T-helper 17 cell (primary cell): Measurements from ENCODE around the gene CDCA7. TPM values are rescaled to one million over a fixed set of nuclear protein-coding genes. Genes with fewer than 3 reads are reported as not detected.

Source experiments
- ATAC-seq: fragments of 150-1000 bp; cut with Tn5 transposase; 2 replicates; pipeline ENCODE4 v1.10.0; 2021; ENCODE audit warnings: mild to moderate bottlenecking, moderate library complexity
- DNase-seq, 3 donors: peaks; one replicate each; pipeline versions ENCODE4 v3.0.0 to v3.0.0-alpha.2; 2020 to 2021
- H3K9me3 ChIP-seq: one replicate; pipeline ENCODE4 v1.7.0; 2013; ENCODE audit warnings: low read length, mild to moderate bottlenecking; ENCODE audit not compliant: control insufficient read depth, poor library complexity, severe bottlenecking
- H3K27ac Mint-ChIP-seq: one replicate; pipeline ENCODE4 v1.8.0; 2022; ENCODE audit warnings: mild to moderate bottlenecking, moderate library complexity, mixed read lengths
- H3K27me3 Mint-ChIP-seq: one replicate; pipeline ENCODE4 v1.8.0; 2022; ENCODE audit warnings: mixed read lengths
- H3K36me3 Mint-ChIP-seq: one replicate; pipeline ENCODE4 v1.8.0; 2022; ENCODE audit warnings: low read depth, mixed read lengths
- H3K4me1 Mint-ChIP-seq: one replicate; pipeline ENCODE4 v1.8.0; 2022; ENCODE audit warnings: mild to moderate bottlenecking, mixed read lengths
- H3K4me3 Mint-ChIP-seq: one replicate; pipeline ENCODE4 v1.8.0; 2022; ENCODE audit warnings: mild to moderate bottlenecking, moderate library complexity, mixed read lengths
- total RNA-seq, 4 donors: library from RNA in 2 of 4; stranded (reverse) in 2 of 4; gene quantifications; one replicate each; pipeline ENCODE4 v1.2.3 and lab custom pipeline; 2022 to 2026

CDCA7 gene
- total RNA-seq, 2 donors from 2014 or later: 3.1 to 10.0 TPM

DNA sequence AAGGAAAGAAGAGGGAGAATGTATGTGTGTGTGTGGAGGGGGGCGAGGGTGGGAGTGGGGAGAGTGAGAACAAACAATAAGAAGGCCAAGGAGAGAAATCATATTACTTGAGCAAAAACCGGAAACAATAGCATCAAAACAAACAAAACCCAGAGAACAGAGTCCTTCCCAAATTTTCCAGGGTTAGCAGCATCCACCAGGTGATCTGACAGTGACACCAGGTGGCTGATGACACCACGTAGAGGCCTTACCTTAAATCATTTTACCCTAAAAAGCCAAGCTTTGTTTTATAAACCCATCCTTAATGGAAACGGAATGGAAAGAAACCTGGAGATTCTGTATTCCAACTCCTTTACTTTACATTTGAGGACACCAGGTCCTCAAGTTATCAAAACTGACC is 42.9 kb downstream of the CDCA7 start:
- no peaks in the 10 kb centered on the region for H3K9me3 ChIP-seq
- Mint-ChIP-seq H3K4me3 (no peak overlapping the region), H3K27ac (no peak overlapping the region), H3K36me3 (peaks cover 4% of the 10 kb centered on the region), H3K27me3 (peaks cover 85% of the 10 kb centered on the region), H3K4me1 (peaks cover 6% of the 10 kb centered on the region)
- DNase-seq (no peak), ATAC-seq (no peak)

DNA sequence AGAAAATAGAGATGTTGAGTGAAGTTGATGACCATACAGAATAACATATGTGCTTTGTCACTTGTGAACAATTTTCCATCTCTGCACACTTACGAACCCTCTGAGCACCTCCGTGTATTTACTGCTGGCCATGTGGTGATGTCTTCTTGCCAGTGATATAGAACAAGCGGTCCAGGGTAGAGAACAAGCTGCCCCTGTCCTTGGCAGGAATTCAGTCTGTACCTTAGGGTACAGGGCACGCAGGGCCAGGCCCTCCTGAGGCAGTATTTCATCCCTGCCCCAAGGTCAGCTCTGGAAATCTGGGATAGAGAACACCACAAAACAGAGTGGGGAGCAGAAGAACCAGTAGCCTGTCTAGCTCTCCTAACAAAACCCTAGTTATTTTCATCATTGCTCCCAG is 44.6 kb downstream of the CDCA7 start:
- no peak overlapping the region for H3K4me3 Mint-ChIP-seq
- ATAC-seq (no peak), DNase-seq (no peak)
- H3K27ac Mint-ChIP-seq: no peak overlapping the region
- H3K9me3 ChIP-seq: no peaks in the 10 kb centered on the region
- peaks cover 92% of the 10 kb centered on the region for H3K27me3 Mint-ChIP-seq
- H3K36me3 Mint-ChIP-seq: peaks cover 4% of the 10 kb centered on the region
- peaks cover 7% of the 10 kb centered on the region for H3K4me1 Mint-ChIP-seq

DNA sequence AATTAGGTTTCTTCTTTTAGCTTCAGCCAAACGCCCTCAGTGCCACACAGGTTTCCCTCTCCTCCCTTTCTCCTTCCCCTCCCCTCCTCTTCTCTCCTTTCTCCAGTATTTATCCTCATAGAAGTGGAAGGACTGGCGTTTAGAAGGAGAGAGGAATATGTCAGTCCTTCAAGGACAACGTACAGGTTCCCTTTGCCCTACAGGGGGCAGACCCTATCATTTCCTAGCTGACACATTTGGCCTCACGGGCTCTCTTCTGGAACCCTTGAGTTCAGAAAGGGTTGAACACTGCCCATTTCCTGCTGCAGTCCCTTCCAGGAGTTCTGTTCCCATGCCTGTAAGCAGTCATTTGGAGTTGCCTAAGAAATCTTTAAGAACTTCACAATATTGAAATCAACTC is 46.1 kb downstream of the CDCA7 start:
- DNase-seq (no peak), ATAC-seq (no peak)
- Mint-ChIP-seq H3K4me1 (peaks cover 7% of the 10 kb centered on the region), H3K36me3 (peaks cover 4% of the 10 kb centered on the region), H3K27ac (no peak overlapping the region), H3K4me3 (no peak overlapping the region), H3K27me3 (peaks cover 92% of the 10 kb centered on the region)
- H3K9me3 ChIP-seq: no peaks in the 10 kb centered on the region

DNA sequence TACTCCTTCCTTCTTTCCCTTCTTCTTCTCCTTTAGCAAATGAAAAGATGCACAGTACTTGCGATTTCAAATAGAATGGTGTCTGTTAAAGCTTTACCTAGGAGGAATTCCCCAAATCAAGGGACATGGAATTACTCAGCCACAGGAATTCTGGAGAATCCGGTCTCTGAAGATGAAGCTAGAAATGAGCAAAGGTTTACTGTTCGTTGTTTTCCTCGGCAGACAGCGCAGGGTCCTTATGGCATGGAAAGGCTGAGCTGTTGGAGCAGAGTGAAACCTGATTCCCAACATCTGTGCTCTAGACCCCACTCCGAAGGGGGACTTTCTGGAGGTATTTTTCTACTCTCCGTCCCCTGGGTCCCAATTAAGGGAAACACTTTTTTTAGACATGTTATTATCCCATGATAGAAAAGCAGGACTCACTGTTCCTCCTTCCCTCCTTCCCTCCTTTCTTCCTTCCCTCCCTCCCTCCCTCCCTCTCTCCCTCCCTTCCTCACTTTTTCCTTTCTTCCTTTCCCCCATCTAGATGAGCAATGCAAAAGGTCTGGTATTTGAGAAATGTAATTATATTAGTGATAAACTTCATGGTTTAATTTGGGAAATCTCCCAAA is 47.1 kb downstream of the CDCA7 start:
- Mint-ChIP-seq H3K36me3 (peaks cover 4% of the 10 kb centered on the region), H3K4me1 (peaks cover 7% of the 10 kb centered on the region), H3K4me3 (no peak overlapping the region), H3K27ac (no peak overlapping the region), H3K27me3 (peaks cover 88% of the 10 kb centered on the region)
- no peaks in the 10 kb centered on the region for H3K9me3 ChIP-seq
- ATAC-seq: no peak
- no peak for DNase-seq

DNA sequence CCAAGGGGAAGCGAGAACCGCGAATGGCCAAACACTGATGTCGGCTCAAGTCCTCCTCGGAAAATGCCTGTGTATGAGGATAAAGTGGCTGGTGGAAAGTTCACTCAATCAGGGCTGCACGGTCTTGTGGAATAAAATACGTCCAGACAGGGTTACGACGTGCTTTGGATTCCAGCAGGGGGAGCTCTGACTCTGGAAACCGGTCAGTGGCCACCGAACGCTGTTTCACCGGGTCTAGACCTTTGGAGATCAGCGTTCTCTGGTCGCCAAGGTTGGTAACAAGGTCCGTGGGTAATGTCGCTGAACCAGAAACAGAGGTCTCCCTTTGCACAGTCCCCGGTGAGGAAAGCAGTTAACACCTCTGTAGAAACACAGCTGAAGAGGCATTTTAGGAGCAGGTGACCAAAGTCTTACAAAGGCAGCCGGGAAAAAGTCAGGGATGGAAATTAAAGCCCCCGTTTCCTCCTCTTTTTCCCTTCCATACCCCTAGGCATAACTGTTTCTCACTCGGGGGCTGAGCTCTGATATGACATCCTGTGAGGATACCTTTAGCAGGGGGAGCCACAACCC is 47.8 kb downstream of the CDCA7 start:
- no peak overlapping the region for H3K4me3 Mint-ChIP-seq
- peak; percentile 84 for ATAC-seq

DNA sequence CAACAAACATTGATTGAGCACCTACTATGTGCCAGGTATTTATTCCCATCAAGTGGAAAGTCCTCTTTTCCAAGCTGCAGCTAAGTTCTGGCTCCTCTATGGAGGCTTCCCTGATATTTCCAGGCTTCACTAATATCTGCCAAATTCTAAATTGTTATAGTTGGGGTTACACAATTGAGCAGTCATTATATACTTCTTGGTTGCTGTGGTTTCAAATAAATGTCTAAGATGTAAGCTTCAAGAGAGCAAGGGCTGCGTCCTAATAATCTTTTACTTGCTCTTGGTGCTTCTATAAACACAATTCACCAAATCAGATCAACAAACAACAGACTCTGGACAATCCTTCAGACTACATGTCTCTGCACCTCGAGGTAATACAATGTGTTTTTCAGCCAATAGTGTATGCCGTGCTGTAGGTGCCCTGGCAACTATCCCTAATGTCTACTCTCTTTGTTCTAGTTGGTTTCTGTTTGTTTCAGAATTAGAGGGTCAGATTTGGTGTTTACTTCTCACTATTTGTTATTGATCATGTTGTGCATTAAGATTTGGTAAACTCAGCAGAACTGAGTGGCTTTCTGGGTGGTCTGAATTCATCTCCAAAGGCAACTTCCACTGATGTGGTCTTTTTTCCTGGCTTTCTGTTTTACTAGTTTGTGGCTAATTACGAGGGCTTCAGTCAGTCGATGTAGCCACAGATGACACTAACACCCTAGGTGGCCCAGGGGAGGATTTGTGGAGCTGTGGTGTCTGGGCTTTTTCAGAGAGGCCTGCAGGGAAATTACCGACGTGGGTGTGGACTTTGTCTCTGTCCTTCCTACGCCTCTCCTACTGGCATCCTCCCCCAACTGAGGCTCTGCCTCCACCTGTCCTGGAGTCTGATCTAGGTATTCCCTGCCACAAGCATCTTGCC is 50.4 kb downstream of the CDCA7 start:
- Mint-ChIP-seq H3K27ac (no peak overlapping the region), H3K4me1 (peaks cover 7% of the 10 kb centered on the region), H3K36me3 (no peaks in the 10 kb centered on the region), H3K27me3 (peaks cover 84% of the 10 kb centered on the region), H3K4me3 (no peak overlapping the region)
- H3K9me3 ChIP-seq: no peaks in the 10 kb centered on the region
- ATAC-seq (no peak), DNase-seq (no peak)

More for the DNA sequence above, 47.8 kb downstream of the CDCA7 start:
- no peaks in the 10 kb centered on the region for H3K9me3 ChIP-seq
- Mint-ChIP-seq H3K27me3 (peaks cover 88% of the 10 kb centered on the region), H3K27ac (no peak overlapping the region), H3K4me1 (peaks cover 7% of the 10 kb centered on the region), H3K36me3 (no peaks in the 10 kb centered on the region)
- DNase-seq: peak; percentile 35 to 61 (median 38)

DNA sequence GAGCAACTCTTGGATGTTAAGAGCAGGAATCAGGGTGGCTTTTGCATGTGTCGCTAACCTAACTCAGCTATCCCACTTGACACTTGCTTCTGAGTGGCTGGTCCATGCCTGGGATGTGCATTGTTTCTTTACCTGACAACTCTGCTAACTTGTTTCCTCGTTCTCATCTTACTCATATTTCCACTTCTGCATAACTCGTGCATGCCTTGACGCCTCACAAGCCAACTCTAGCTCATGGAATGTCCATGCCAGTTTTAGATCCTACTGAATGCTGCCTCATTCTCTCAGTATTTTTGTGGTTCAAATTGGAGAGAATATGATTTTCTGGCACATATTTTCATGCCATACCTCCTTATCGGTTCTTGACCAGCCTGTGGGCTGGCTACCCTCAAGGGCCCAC is 52.5 kb downstream of the CDCA7 start:
- DNase-seq: no peak
- peaks cover 73% of the 10 kb centered on the region for H3K27me3 Mint-ChIP-seq
- H3K4me3 Mint-ChIP-seq: no peak overlapping the region
- peaks cover 4% of the 10 kb centered on the region for H3K4me1 Mint-ChIP-seq
- no peaks in the 10 kb centered on the region for H3K36me3 Mint-ChIP-seq
- H3K27ac Mint-ChIP-seq: no peak overlapping the region
- no peaks in the 10 kb centered on the region for H3K9me3 ChIP-seq
- no peak for ATAC-seq

DNA sequence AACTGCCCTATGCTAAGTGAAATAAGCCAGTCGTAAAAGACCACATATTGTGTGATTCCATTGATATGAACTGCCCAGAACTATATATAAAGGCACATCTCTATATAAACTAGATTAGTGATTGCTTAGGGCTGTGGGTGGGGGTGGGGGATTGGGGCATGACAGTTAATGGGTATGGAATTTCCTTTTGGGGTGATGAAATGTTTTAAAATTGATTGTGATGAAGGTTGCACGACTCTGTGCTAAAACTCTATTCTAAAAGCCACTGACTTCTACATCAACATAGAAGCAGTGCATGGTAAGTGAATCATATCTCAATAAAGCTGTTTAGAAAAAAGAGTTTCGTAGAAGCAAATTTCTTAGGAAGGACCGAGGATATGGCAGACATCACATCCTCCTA is 53.0 kb downstream of the CDCA7 start:
- no peaks in the 10 kb centered on the region for H3K9me3 ChIP-seq
- Mint-ChIP-seq H3K27me3 (peaks cover 70% of the 10 kb centered on the region), H3K27ac (no peak overlapping the region), H3K4me1 (no peaks in the 10 kb centered on the region), H3K4me3 (no peak overlapping the region), H3K36me3 (no peaks in the 10 kb centered on the region)
- DNase-seq (no peak), ATAC-seq (no peak)

DNA sequence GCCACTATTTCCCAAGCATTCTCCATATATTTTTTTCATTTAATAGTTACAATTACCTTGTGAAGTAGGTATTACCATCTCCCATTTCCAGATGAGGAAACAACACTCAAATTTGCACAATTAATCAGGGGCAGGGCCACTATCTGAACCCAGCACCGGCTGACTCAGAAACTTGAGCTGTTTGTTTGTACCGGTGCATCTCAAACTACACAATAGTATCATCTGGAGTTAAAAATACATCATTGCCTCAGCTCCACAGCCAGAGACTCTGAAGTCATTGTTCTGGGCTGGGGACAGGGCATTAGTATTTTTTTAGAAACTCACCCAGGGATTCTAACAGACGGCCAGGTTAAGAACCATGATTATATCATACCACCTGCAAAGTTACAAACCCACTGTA is 55.9 kb downstream of the CDCA7 start:
- H3K27me3 Mint-ChIP-seq: peaks cover 55% of the 10 kb centered on the region
- no peak for ATAC-seq
- H3K27ac Mint-ChIP-seq: no peak overlapping the region
- H3K4me3 Mint-ChIP-seq: no peak overlapping the region
- peaks cover 5% of the 10 kb centered on the region for H3K36me3 Mint-ChIP-seq
- H3K9me3 ChIP-seq: no peaks in the 10 kb centered on the region
- DNase-seq: no peak
- H3K4me1 Mint-ChIP-seq: peaks cover 2% of the 10 kb centered on the region

DNA sequence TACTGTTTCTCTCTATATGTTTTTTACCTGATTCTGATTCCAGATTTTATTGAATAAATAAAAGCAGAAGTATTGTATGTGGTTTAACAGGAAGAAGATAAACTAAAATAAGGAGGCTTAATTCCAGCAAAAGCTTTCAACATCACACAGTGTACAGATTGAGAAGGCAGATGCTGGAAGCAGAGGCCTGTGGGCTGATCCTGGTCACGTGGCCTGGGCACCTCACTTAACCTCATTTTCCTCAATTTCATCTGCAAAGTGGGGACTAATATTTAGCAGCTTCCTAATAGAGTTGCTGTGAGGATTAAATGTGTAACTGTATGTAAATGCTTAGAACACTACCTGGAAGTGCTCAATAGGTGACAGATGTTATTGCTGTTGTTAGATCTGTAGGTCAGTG is 58.0 kb downstream of the CDCA7 start:
- DNase-seq (no peak), ATAC-seq (no peak)
- Mint-ChIP-seq H3K4me3 (no peak overlapping the region), H3K27ac (no peak overlapping the region), H3K4me1 (peaks cover 2% of the 10 kb centered on the region), H3K36me3 (peaks cover 5% of the 10 kb centered on the region), H3K27me3 (peaks cover 50% of the 10 kb centered on the region)
- no peaks in the 10 kb centered on the region for H3K9me3 ChIP-seq

DNA sequence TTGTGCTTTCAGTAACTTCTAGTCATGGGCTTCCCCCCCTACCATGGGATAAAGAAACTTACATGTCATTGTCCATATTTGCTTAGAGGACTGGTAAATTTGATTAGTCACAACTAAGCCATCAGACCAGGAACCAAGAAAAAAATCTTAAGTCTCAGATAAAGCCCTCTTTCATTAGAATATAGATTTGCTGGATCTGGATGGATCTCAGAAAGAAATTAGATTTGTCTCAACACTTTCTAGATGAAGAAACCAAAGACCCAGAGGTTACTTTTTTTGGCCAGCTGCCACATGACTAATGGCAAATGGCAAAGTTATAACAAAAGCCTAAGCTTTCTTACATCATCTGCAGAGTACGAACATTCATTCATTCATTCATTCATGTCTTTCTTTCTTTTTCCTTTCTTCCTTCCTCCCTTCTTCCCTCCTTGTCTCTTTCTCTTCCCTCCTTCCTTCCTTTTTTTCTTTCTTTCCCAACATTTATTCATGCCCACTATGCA is 60.2 kb downstream of the CDCA7 start:
- Mint-ChIP-seq H3K36me3 (peaks cover 5% of the 10 kb centered on the region), H3K4me1 (peaks cover 2% of the 10 kb centered on the region)

DNA sequence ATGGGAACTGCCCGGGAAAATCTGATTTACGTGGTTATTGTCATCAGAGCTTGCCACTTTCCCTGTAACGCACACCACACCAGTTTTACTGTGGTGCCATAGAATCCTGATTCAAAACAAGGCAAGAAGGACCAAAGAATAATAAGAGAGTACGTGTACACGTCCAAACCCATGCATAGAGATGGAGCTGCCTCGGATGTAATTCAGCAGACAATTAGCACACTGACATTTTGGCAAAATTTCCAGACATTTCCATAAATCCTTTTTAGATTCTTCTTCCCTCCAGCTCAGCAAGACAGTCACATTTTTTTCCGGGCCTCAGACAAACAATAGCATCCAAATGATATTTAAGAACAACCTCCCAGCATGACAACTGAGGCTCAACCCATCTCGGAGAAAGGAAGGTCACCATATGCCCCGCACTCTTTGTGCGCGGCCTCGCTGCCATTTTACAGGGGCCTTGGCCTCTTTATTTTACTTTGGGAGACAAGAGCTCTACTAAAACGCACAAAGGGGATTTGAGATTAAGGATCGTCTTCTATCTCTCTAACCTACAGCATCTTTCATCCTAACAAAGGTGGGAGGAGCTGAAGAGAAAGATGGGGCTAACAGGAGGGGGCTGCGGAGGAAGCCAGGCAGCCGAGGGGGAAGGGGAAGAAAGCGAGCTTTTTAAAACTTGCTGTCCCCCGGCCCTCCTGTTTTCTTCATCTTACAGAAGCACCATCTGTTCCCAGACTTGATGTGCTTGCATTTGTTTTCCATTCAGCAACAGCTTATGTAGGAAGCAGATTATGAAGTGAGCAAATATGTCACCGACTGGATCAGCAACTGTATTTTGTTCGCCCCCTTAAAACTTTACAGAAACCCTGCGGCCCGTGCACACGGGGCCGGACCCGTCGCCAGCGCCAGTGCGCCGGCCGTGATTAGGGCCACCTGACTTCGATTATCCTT is 61.0 kb downstream of the CDCA7 start:
- no peak for DNase-seq
- Mint-ChIP-seq H3K4me1 (peaks cover 2% of the 10 kb centered on the region), H3K27me3 (peaks cover 50% of the 10 kb centered on the region), H3K4me3 (no peak overlapping the region), H3K36me3 (peaks cover 5% of the 10 kb centered on the region), H3K27ac (no peak overlapping the region)
- H3K9me3 ChIP-seq: no peaks in the 10 kb centered on the region
- ATAC-seq: no peak

More for the DNA sequence above, 60.2 kb downstream of the CDCA7 start:
- Mint-ChIP-seq H3K27ac (no peak overlapping the region), H3K4me3 (no peak overlapping the region), H3K27me3 (peaks cover 49% of the 10 kb centered on the region)
- DNase-seq (no peak), ATAC-seq (no peak)
- H3K9me3 ChIP-seq: no peaks in the 10 kb centered on the region
